BLaER1 (cell line): Measurements from ENCODE around the gene CORO2B.

Experiments used
- H3K27ac ChIP-seq: shearing (Covaris generic); formaldehyde crosslinking; 2 replicates; pipeline ENCODE4 v1.8.1; 2022
- H3K27me3 ChIP-seq: shearing (Covaris generic); formaldehyde crosslinking; 2 replicates; pipeline ENCODE4 v1.8.1; 2022
- H3K36me3 ChIP-seq: shearing (Covaris generic); formaldehyde crosslinking; 2 replicates; pipeline ENCODE4 v1.8.1; 2022
- H3K4me1 ChIP-seq: shearing (Covaris generic); formaldehyde crosslinking; 2 replicates; pipeline ENCODE4 v1.8.1; 2022
- H3K4me2 ChIP-seq: shearing (Covaris generic); formaldehyde crosslinking; 2 replicates; pipeline ENCODE4 v1.8.1; 2022
- H3K4me3 ChIP-seq: shearing (Covaris generic); formaldehyde crosslinking; 2 replicates; pipeline ENCODE4 v1.8.1; 2022
- H3K9ac ChIP-seq: shearing (Covaris generic); formaldehyde crosslinking; 2 replicates; pipeline ENCODE4 v1.8.1; 2022
- H3K9me3 ChIP-seq: shearing (Covaris generic); formaldehyde crosslinking; 2 replicates; pipeline ENCODE4 v1.8.1; 2022
- H4K20me1 ChIP-seq: shearing (Covaris generic); formaldehyde crosslinking; 2 replicates; pipeline ENCODE4 v1.8.1; 2022
- Cebpa-rat ChIP-seq: shearing (Covaris generic); IDR thresholded peaks from 2 replicates; pipeline ENCODE4 v1.8.1; 2022

Gene CORO2B

DNA sequence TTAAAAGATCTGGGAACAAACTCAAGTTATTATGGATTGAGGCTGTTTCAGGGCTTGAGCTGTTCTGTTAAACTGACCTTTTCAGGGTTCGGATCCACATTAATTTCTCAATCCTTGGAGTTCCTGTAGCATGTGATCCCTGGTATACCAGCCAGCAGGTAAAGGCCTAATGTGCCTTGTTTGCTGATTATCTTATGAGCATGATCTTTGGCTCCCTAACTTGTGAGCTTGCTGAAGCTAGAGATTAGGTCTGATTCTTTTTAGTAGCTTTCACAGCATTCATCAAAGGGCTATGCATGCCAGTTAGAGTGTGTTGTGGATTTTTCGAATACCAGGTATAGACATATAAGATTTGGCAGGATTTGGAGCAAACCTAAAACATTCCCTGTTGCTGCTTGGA, 10.3 kb downstream of the CORO2B start:
- Histone ChIP-seq H3K27ac (no peak overlapping the region), H3K4me1 (peaks cover 89% of the 10 kb centered on the region), H3K4me3 (no peak overlapping the region), H3K27me3 (no peaks in the 10 kb centered on the region), H3K36me3 (no peaks in the 10 kb centered on the region), H3K9ac (no peak overlapping the region), H4K20me1 (peaks cover 30% of the 10 kb centered on the region), H3K4me2 (no peak overlapping the region), H3K9me3 (no peaks in the 10 kb centered on the region)
- no peak for TF ChIP-seq Cebpa-rat

DNA sequence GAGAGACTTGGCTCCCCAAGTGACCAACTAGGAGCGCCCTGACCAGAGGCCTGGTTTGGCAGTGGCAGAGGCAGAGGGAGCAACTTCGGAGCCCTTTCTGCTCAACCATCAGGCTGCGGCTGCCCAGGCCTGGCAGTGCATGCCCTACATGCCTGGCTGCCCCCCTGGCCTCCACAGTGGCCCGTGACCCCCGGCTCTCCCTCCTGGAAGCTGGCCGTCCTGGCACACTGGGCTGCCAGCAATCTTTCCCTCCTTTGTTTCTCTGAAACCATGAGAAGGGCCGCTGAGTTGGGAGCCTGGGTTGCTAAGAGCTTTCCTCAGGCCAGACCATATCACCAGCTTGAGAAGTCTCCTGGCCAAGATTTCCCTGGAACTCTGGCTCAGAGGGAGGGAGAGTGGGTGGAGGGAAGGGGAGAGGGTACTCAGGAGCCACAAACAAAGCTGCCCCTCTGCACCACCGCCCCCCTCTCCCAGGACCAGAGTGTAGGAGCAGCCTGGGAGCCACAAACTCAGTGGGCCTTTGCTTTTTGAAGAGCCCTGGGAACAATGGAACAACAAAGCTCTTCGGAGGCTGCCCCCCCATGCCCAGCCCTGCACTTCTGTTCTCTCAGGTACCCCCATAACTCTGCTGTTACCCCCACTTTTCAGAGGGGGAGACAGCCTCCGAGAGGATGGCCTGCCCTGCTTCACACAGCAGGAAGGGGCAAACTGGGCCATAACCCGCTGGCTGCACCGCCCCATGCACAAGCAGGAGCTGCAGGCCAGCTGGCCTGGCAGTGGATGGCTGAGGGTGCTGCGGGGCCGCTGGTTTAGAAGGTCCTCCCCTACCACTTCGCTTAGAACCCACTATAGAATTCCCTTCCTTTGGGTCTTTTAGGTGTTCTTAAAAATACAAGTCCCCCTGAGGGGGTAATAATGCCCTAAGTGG, 11.3 kb downstream of the CORO2B start:
- no peak for TF ChIP-seq Cebpa-rat
- no peaks in the 10 kb centered on the region for H3K27me3 ChIP-seq
- peak overlapping the region; percentile 50 for H3K27ac ChIP-seq
- peaks cover 89% of the 10 kb centered on the region for H3K4me1 ChIP-seq
- no peaks in the 10 kb centered on the region for H3K9me3 ChIP-seq
- no peaks in the 10 kb centered on the region for H3K36me3 ChIP-seq
- H3K4me2 ChIP-seq = no peak overlapping the region
- H3K4me3 ChIP-seq = no peak overlapping the region
- H3K9ac ChIP-seq = 0 out of 2 replicates have a peak overlapping the region, but pooled peaks have one; percentile 15
- peaks cover 31% of the 10 kb centered on the region; the same call in 1 of the 2 replicates for H4K20me1 ChIP-seq

DNA sequence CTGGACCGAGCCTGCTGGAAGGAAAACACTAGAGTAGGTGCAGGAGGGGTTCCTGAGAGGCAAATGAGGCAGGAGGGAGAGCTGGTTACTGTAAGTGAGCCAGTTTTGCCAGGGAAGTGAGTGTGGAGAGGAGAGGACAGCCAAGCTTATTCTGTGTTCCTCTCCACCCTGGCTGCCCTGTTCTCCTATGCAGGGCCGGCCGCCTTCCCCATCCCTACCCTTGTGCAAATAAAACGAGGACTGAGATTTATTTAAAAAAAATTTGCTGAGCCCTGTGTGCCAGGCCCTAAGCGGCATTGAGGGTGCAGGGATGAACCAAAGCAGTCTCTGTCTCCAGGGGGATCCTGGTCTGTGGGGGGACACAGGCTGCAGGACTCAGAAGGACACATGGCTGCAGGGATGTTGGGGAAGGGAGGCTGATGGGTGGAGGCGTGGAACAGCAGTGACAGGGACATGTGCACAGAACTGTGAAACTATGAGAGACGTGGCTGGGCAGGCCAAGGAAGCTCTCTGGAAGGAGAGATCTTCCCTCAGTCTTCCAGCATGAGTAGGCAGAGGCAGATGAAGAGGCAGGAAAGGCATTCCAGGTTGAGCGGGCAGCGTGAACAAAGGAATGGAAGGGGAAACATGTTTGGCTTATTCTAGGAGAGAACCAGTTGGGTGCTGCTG, 12.1 kb downstream of the CORO2B start:
- Histone ChIP-seq H3K4me2 (no peak overlapping the region), H3K4me1 (peaks cover 89% of the 10 kb centered on the region), H3K27ac (0 out of 2 replicates have a peak overlapping the region, but pooled peaks have one; percentile 50), H3K36me3 (no peaks in the 10 kb centered on the region), H3K27me3 (no peaks in the 10 kb centered on the region), H3K4me3 (no peak overlapping the region), H3K9me3 (no peaks in the 10 kb centered on the region), H3K9ac (0 out of 2 replicates have a peak overlapping the region, but pooled peaks have one; percentile 15), H4K20me1 (peaks cover 31% of the 10 kb centered on the region; the same call in 1 of the 2 replicates)
- TF ChIP-seq Cebpa-rat = no peak

DNA sequence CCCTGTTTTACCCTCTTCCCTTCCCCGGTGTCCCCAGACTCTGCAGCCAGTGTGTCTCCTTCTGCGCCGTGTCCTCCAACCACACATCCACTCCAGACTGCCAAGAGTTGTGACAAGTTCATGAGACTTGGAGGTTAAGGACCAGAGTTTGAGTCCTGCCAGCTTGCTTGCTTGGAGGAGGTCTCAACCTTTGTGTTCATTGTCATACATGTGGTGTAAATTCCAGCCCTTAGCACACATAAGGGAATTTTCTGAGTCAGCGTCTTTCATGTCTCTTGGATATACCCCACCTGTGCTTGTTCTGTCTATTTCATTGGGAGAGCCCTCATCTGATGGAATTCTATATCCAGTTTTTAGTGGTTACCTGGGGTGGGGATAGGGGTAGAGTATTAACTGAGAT, 13.3 kb downstream of the CORO2B start:
- Histone ChIP-seq H3K27me3 (no peaks in the 10 kb centered on the region), H3K4me2 (no peak overlapping the region), H3K4me3 (no peak overlapping the region), H3K36me3 (no peaks in the 10 kb centered on the region), H3K4me1 (peaks cover 90% of the 10 kb centered on the region), H3K9ac (no peak overlapping the region), H4K20me1 (peaks cover 35% of the 10 kb centered on the region; the same call in 1 of the 2 replicates), H3K9me3 (no peaks in the 10 kb centered on the region), H3K27ac (no peak overlapping the region)
- TF ChIP-seq Cebpa-rat = no peak

- Histone ChIP-seq H3K9ac (no peak overlapping the region), H3K27ac (no peak overlapping the region), H3K27me3 (no peaks in the 10 kb centered on the region), H3K9me3 (no peaks in the 10 kb centered on the region), H3K36me3 (no peaks in the 10 kb centered on the region), H3K4me2 (no peak overlapping the region), H3K4me3 (no peak overlapping the region), H3K4me1 (peaks cover 90% of the 10 kb centered on the region), H4K20me1 (peaks cover 35% of the 10 kb centered on the region; the same call in 1 of the 2 replicates)
- no peak for TF ChIP-seq Cebpa-rat
Observed at GRCh38 chr15:68592544-68592943, 13.8 kb downstream of the CORO2B start.

DNA sequence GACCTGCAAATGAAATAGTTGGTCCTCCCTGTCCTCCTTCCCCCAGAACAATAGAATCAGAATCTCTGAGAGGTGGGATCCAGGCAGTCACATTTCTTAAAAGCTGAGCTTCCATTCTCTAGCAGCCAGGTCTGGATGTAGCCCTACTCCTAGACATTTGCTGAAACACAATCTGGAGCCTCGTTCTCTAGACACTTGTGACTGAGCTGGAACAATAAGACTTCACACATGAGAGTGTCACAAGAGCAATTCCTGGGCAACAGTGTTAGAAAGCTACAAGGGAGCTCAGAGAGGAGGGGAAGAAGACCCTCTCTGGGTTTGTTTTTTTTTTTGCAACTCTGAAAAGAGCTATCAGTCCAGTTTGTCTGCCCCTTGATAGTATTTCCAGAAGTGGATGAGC, 14.5 kb downstream of the CORO2B start:
- Histone ChIP-seq H3K4me1 (peaks cover 90% of the 10 kb centered on the region), H4K20me1 (peaks cover 35% of the 10 kb centered on the region; the same call in 1 of the 2 replicates), H3K27ac (0 out of 2 replicates have a peak overlapping the region, but pooled peaks have one; percentile 15), H3K36me3 (no peaks in the 10 kb centered on the region), H3K9me3 (no peaks in the 10 kb centered on the region), H3K27me3 (no peaks in the 10 kb centered on the region), H3K9ac (peak overlapping the region; percentile 7; the same call in 1 of the 2 replicates), H3K4me3 (no peak overlapping the region), H3K4me2 (peak overlapping the region; percentile 66)
- TF ChIP-seq Cebpa-rat = no peak

GRCh38 chr15:68593828-68594532, 15.2 kb downstream of the CORO2B start:
- no peaks in the 10 kb centered on the region for H3K36me3 ChIP-seq
- no peaks in the 10 kb centered on the region for H3K27me3 ChIP-seq
- no peak overlapping the region for H3K4me3 ChIP-seq
- 0 out of 2 replicates have a peak overlapping the region, but pooled peaks have one; percentile 15 for H3K27ac ChIP-seq
- no peaks in the 10 kb centered on the region for H3K9me3 ChIP-seq
- peaks cover 39% of the 10 kb centered on the region; the same call in 1 of the 2 replicates for H4K20me1 ChIP-seq
- peak overlapping the region; percentile 7; the same call in 1 of the 2 replicates for H3K9ac ChIP-seq
- peaks cover 91% of the 10 kb centered on the region for H3K4me1 ChIP-seq
- peak overlapping the region; percentile 66 for H3K4me2 ChIP-seq
- TF ChIP-seq Cebpa-rat = no peak

DNA sequence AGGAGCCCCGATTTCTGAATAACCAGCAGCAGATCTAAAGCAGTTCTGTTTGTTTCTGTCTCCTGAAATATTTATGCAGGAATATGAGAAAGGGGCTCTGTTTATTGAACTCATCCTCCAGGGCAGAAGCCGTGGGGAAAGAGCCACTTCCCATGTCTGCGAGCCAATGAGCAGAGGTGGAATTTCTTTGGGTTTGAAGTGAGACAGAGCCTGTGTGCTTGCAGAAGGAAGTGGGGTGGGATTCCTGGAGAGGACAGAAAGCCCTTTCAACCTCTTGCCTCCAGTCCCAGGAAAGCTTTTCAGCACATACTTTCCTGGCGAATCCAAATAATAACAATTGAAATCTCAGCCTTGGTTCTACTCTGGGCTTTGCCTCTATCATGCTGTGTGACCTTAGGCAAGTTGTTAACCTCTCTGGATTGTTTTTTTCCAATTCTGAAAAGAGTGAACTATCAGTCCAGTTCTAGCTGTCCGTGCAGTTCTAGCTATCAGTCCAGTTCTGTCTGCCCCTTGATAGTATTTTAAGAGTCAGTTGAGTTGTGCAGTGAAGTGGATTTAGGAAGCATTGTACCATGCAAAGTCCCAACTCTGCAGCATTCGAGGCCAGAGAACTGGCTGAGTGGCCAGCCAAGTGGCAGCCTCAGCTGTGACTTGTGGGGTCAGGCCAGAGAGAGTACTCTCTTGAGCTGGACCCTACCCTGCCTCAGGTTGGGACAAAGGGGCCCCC, 15.9 kb downstream of the CORO2B start:
- Histone ChIP-seq H3K27me3 (no peaks in the 10 kb centered on the region), H3K4me3 (no peak overlapping the region), H3K4me2 (peak overlapping the region; percentile 66), H3K4me1 (peaks cover 94% of the 10 kb centered on the region), H3K36me3 (no peaks in the 10 kb centered on the region), H3K27ac (peak overlapping the region; percentile 37; the same call in 1 of the 2 replicates), H4K20me1 (peaks cover 46% of the 10 kb centered on the region; the same call in 1 of the 2 replicates), H3K9ac (no peak overlapping the region; the same call in 1 of the 2 replicates), H3K9me3 (no peaks in the 10 kb centered on the region)
- TF ChIP-seq Cebpa-rat = no peak

- Histone ChIP-seq H3K9ac (no peak overlapping the region; the same call in 1 of the 2 replicates), H3K27ac (peak overlapping the region; percentile 37; the same call in 1 of the 2 replicates), H3K9me3 (no peaks in the 10 kb centered on the region), H4K20me1 (peaks cover 47% of the 10 kb centered on the region; the same call in 1 of the 2 replicates), H3K4me3 (no peak overlapping the region), H3K4me1 (peaks cover 94% of the 10 kb centered on the region), H3K36me3 (no peaks in the 10 kb centered on the region), H3K4me2 (peak overlapping the region; percentile 66), H3K27me3 (no peaks in the 10 kb centered on the region)
- TF ChIP-seq Cebpa-rat = no peak
Observed at GRCh38 chr15:68595260-68595564, 16.4 kb downstream of the CORO2B start.
